BJ (cell line): Measurements from ENCODE around the gene SYNDIG1L. TPM values are rescaled to one million over a fixed set of nuclear protein-coding genes. Genes with fewer than 3 reads are reported as not detected.

ENCODE experiments used
- CTCF ChIA-PET: fragments of 350-600 bp; formaldehyde crosslinking; extraction: SDS; loops from one replicate; lab custom pipeline; 2021; ENCODE audit warnings: antibody characterized with exemption, inconsistent platforms; lab: Yijun Ruan, JAX
- POLR2A ChIA-PET: fragments of 300-600 bp; sonication (Branson Sonifier 250); formaldehyde crosslinking; extraction: SDS; loops from one replicate; lab custom pipeline; 2021; ENCODE audit warnings: antibody characterized with exemption; lab: Charles Lee
- DNase-seq: peaks from one replicate; pipeline ENCODE4 v3.0.0-alpha.2; 2011; ENCODE audit warnings: low read depth
- H3K27me3 ChIP-seq: 2 replicates; pipeline ENCODE4 v1.6.0; 2011; ENCODE audit warnings: low read length; ENCODE audit not compliant: control insufficient read depth, insufficient read depth
- H3K36me3 ChIP-seq: 2 replicates; pipeline ENCODE4 v1.5.1; 2011; ENCODE audit warnings: low read length; ENCODE audit not compliant: control insufficient read depth, insufficient read depth
- H3K4me3 ChIP-seq: 2 replicates; pipeline ENCODE4 v1.5.1; 2011; ENCODE audit warnings: low read depth, mild to moderate bottlenecking, control low read depth, low read length
- polyA plus RNA-seq: library from polyadenylated mRNA; depleted of rRNA; stranded (reverse); fragments of >200 nt; gene quantifications from 2 replicates; pipeline ENCODE4 v1.2.3, GENCODE V29; 2011
- TF ChIP-seq, protein P1 (sequence below): IDR thresholded peaks from 2 replicates; pipeline ENCODE4 v1.5.1; 2011; ENCODE audit warnings: low read depth, mild to moderate bottlenecking, control low read depth, inconsistent platforms, low read length, moderate library complexity; ENCODE audit not compliant: insufficient read depth

Gene SYNDIG1L
- polyA plus RNA-seq, 1 experiment = not detected

DNA sequence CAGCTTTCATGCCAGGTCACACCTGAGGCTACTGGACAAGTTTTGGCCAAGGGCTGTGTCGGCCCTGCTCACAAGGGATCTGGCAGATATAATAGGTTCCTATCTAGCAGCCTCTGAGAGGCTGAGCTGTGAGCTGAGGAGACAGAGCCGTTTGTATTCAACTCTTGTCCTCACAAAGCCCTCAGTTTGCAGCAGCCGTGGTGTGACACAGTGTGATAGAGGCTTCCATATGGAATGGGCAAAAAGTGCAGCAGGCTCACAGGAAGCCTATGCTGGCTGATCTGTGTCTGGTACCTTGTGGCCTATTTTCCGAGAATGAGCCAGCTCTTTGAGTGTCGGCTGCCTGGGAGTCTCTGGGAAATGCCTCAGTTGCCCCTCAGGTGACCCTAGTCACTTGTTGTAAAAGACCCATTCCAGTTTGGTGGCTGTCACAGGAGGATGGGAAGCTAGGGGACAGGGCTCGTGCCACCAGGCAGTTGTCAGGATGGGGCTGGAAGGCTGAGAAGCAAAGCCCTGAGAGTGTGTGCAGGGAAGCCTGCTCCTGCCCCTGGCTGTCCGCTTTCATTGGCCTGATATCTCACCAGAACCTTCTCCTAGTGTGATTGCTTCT is 61.6 kb downstream of the SYNDIG1L start:
- H3K4me3 ChIP-seq = no peak overlapping the region
- DNase-seq = no peak
- TF ChIP-seq, protein P1, sequence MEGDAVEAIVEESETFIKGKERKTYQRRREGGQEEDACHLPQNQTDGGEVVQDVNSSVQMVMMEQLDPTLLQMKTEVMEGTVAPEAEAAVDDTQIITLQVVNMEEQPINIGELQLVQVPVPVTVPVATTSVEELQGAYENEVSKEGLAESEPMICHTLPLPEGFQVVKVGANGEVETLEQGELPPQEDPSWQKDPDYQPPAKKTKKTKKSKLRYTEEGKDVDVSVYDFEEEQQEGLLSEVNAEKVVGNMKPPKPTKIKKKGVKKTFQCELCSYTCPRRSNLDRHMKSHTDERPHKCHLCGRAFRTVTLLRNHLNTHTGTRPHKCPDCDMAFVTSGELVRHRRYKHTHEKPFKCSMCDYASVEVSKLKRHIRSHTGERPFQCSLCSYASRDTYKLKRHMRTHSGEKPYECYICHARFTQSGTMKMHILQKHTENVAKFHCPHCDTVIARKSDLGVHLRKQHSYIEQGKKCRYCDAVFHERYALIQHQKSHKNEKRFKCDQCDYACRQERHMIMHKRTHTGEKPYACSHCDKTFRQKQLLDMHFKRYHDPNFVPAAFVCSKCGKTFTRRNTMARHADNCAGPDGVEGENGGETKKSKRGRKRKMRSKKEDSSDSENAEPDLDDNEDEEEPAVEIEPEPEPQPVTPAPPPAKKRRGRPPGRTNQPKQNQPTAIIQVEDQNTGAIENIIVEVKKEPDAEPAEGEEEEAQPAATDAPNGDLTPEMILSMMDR = no peak
- ChIA-PET POLR2A (no interaction called here), CTCF (interaction anchor here (0.7 to 4.2 kb wide), 7 partner anchors 10 to 245 kb away, joined by 3 to 37 read pairs (median 3); no protein-coding TSS in a partner anchor)
- H3K36me3 ChIP-seq = no peaks in the 10 kb centered on the region
- H3K27me3 ChIP-seq = peaks cover 16% of the 10 kb centered on the region

DNA sequence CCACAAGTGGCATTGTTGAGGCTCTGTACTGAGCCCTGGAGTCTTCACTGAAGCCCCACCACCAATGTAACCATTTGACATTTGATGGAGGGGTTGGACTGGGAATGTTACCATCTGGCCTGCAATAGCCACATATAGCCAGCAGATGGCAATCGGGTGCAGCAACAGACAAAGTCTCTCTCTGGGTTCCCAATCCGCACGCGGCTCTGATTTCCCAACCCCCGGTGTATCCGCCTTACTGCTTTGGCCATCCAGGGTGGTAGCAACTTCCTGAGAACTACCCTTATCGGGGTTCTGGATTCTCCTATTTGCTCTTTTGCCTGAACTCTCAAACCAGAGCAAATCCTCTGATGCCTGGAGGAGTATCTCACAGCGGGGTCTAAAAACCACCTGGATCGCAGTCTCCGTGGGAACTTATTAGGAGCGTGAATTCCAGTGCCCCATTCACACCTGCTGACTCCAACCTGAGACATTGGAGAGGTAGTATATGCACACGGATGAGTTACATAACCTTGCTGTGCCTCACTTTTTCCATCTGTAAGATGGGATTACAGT is 63.6 kb downstream of the SYNDIG1L start:
- TF ChIP-seq, protein P1 = peak; percentile 94
- no peak overlapping the region for H3K4me3 ChIP-seq
- peak; percentile 9 for DNase-seq
- CTCF ChIA-PET = interaction anchor here (0.7 to 3.0 kb wide), 6 partner anchors 12 to 131 kb away, joined by 3 to 30 read pairs (median 5); partner anchors contain the start of genes ISCA2 and NPC2
- peaks cover 16% of the 10 kb centered on the region for H3K27me3 ChIP-seq
- POLR2A ChIA-PET = no interaction called here
- no peaks in the 10 kb centered on the region for H3K36me3 ChIP-seq

DNA sequence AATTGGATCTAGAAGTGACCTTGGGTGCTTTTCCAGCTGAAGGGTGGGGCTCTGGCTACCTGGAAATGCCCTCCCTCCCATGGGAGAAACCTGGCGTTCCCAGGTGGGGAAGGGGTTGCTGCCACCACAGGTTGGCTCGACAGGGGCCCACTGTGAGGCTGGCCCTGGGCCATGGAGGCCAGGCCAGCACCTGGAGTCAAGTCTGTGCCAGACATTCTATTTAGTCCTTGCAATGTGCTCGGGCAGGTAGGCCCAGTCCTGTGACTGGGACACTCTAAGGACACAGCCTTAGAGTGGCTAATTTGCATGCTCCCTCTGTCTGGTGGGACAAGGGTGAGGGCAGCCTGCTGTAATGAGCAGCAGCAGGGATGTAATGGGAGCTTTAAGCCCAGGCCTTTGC is 65.8 kb downstream of the SYNDIG1L start:
- DNase-seq = no peak
- H3K36me3 ChIP-seq = no peaks in the 10 kb centered on the region
- H3K27me3 ChIP-seq = peaks cover 13% of the 10 kb centered on the region
- no peak overlapping the region for H3K4me3 ChIP-seq
- POLR2A ChIA-PET = no interaction called here
- TF ChIP-seq, protein P1 = no peak
- CTCF ChIA-PET = interaction anchor here (0.6 to 3.0 kb wide), 4 partner anchors 10 to 119 kb away, joined by 3 to 30 read pairs (median 4); no protein-coding TSS in a partner anchor

GRCh38 chr14:74358176-74358829 is 67.7 kb downstream of the SYNDIG1L start:
- peaks cover 7% of the 10 kb centered on the region for H3K27me3 ChIP-seq
- TF ChIP-seq, protein P1 = no peak

DNA sequence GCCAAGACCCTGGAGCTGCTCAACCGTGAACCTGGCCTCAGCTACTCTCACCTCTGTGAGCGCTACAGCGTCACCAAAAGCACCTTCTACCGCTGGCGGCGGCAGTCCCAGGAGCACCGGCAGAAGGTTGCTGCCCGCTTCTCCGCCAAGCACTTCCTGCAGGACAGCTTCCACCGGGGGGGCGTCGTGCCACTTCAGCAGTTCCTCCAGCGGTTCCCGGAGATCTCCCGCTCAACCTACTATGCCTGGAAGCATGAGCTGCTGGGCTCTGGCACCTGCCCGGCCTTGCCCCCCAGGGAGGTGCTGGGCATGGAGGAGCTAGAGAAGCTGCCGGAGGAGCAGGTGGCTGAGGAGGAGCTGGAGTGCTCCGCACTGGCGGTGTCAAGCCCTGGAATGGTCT is 68.4 kb downstream of the SYNDIG1L start:
- CTCF ChIA-PET = interaction anchor here (1.1 to 2.3 kb wide), 2 partner anchors 10 to 121 kb away, joined by 3 to 6 read pairs; no protein-coding TSS in a partner anchor
- Histone ChIP-seq H3K4me3 (no peak overlapping the region), H3K27me3 (peaks cover 7% of the 10 kb centered on the region), H3K36me3 (no peaks in the 10 kb centered on the region)
- DNase-seq = no peak
- POLR2A ChIA-PET = no interaction called here
- TF ChIP-seq, protein P1 = no peak

More at GRCh38 chr14:74358176-74358829, 67.7 kb downstream of the SYNDIG1L start:
- DNase-seq = no peak
- ChIA-PET CTCF (interaction anchor here (0.5 to 2.3 kb wide), 4 partner anchors 8 to 543 kb away, joined by 3 to 6 read pairs (median 4); no protein-coding TSS in a partner anchor), POLR2A (no interaction called here)
- Histone ChIP-seq H3K36me3 (no peaks in the 10 kb centered on the region), H3K4me3 (no peak overlapping the region)
